ENCODE data around the gene COL27A1. TPM values are rescaled to one million over a fixed set of nuclear protein-coding genes. Genes with fewer than 3 reads are reported as not detected.

Gene COL27A1
- polyA plus RNA-seq, 1 of the 3 experiments (the other 2 are of a cell fraction), result 8.7 TPM

GRCh38 chr9:114346146-114346545 is 190.8 kb downstream of the COL27A1 start:
- no peaks in the 10 kb centered on the region for H3K36me3 ChIP-seq (replicated peaks in 1 of 2; ENCODE audit: control insufficient read depth in 1 of 2, insufficient read depth in 2 of 2, low read length in 1 of 2)
- TF ChIP-seq SIN3A (IDR thresholded peaks at IDR 0.05; ENCODE audit: borderline replicate concordance, low read depth, low read length), result no peak
- WGBS (ENCODE audit: low lambda C conversion rate), result 92% methylated on average over 9 of the region's 11 CpGs
- H3K9ac ChIP-seq, result no peak overlapping the region
- no peak overlapping the region for H2AFZ ChIP-seq (ENCODE audit: low read depth)
- H3K4me2 ChIP-seq, result no peak overlapping the region
- H3K79me2 ChIP-seq (ENCODE audit: insufficient read depth), result no peaks in the 10 kb centered on the region
- H3K9me2 ChIP-seq, result no peaks in the 10 kb centered on the region
- H4K20me1 ChIP-seq (ENCODE audit: insufficient read depth), result no peaks in the 10 kb centered on the region
- ChIA-PET POLR2A (no interaction called here), CTCF (no interaction called here)
- no peaks in the 10 kb centered on the region for H3K9me3 ChIP-seq
- H3K27me3 ChIP-seq (ENCODE audit: insufficient read depth), result no peaks in the 10 kb centered on the region
- no peak overlapping the region for H3K27ac ChIP-seq (ENCODE audit: low read depth in 2 of 2, low read length in 1 of 2)
- DNase-seq, result no peak
- H3F3A ChIP-seq (replicated peaks; ENCODE audit: insufficient read depth), result peaks cover 5% of the 10 kb centered on the region
- no peak overlapping the region for H3K4me3 ChIP-seq (ENCODE audit: low read depth in 2 of 2, low read length in 1 of 2)
- peaks cover 6 to 15% of the 10 kb centered on the region in 2 experiments; a peak in 3 of 4 replicates for H3K4me1 ChIP-seq (ENCODE audit: control insufficient read depth in 1 of 2, insufficient read depth in 2 of 2, low read depth in 1 of 2, low read length in 1 of 2)

GRCh38 chr9:114347675-114348074 is 192.3 kb downstream of the COL27A1 start:
- ChIA-PET POLR2A (no interaction called here), CTCF (no interaction called here)
- Histone ChIP-seq H3K27me3 (ENCODE audit: insufficient read depth) (no peaks in the 10 kb centered on the region), H3K4me1 (ENCODE audit: control insufficient read depth in 1 of 2, insufficient read depth in 2 of 2, low read depth in 1 of 2, low read length in 1 of 2) (peaks cover 6 to 15% of the 10 kb centered on the region in 2 experiments; a peak in 3 of 4 replicates), H3K27ac (ENCODE audit: low read depth in 2 of 2, low read length in 1 of 2) (no peak overlapping the region), H3K79me2 (ENCODE audit: insufficient read depth) (no peaks in the 10 kb centered on the region), H3K4me3 (ENCODE audit: low read depth in 2 of 2, low read length in 1 of 2) (no peak overlapping the region), H3K9ac (no peak overlapping the region), H3K4me2 (no peak overlapping the region), H3K9me3 (no peaks in the 10 kb centered on the region), H3K9me2 (no peaks in the 10 kb centered on the region), H3F3A (replicated peaks; ENCODE audit: insufficient read depth) (peaks cover 10% of the 10 kb centered on the region), H4K20me1 (ENCODE audit: insufficient read depth) (no peaks in the 10 kb centered on the region), H2AFZ (ENCODE audit: low read depth) (no peak overlapping the region), H3K36me3 (replicated peaks in 1 of 2; ENCODE audit: control insufficient read depth in 1 of 2, insufficient read depth in 2 of 2, low read length in 1 of 2) (no peaks in the 10 kb centered on the region)
- WGBS (ENCODE audit: low lambda C conversion rate), result 95% methylated on average over 9 of the region's 15 CpGs
- no peak for TF ChIP-seq FOXJ3 (CRISPR knock-in tag; IDR thresholded peaks at IDR 0.05)
- no peak for TF ChIP-seq RAD21 (IDR thresholded peaks at IDR 0.05; ENCODE audit: low read length)
- TF ChIP-seq TCF12 (IDR thresholded peaks at IDR 0.05), result no peak
- no peak for TF ChIP-seq ZBTB33 (IDR thresholded peaks at IDR 0.05; ENCODE audit: borderline replicate concordance, low read depth)
- no peak for TF ChIP-seq YY1 (IDR thresholded peaks at IDR 0.05; ENCODE audit: low read depth)
- TF ChIP-seq EZH2phosphoT487 (IDR thresholded peaks at IDR 0.05; ENCODE audit: borderline replicate concordance, low read depth), result no peak
- TF ChIP-seq NFIC (IDR thresholded peaks at IDR 0.05; ENCODE audit: borderline replicate concordance), result no peak
- TF ChIP-seq FOXM1 (IDR thresholded peaks at IDR 0.05; ENCODE audit: low read depth), result no peak
- TF ChIP-seq RCOR1 (IDR thresholded peaks at IDR 0.05; ENCODE audit: low read length), result no peak
- no peak for TF ChIP-seq FOSL2 (IDR thresholded peaks at IDR 0.05; ENCODE audit: borderline replicate concordance, low read depth)
- no peak for TF ChIP-seq TAF1 (IDR thresholded peaks at IDR 0.05; ENCODE audit: borderline replicate concordance, low read depth, low read length)
- TF ChIP-seq MXI1 (IDR thresholded peaks at IDR 0.05; ENCODE audit: low read depth, low read length), result no peak
- no peak for DNase-seq
